ENCODE results near the gene SRBD1.

Gene SRBD1

GRCh38 chr2:45588158-45588829 lies 22.8 kb downstream of the SRBD1 start:
- no peak for DNase-seq

GRCh38 chr2:45586600-45586999 lies 24.5 kb downstream of the SRBD1 start:
- DNase-seq, result no peak

- DNase-seq, result no peak
These were observed 25.7 kb downstream of the SRBD1 start for GRCh38 chr2:45585267-45585861.

GRCh38 chr2:45583977-45584376 lies 27.1 kb downstream of the SRBD1 start:
- DNase-seq, result no peak

GRCh38 chr2:45582522-45582921 lies 28.5 kb downstream of the SRBD1 start:
- DNase-seq, result no peak

GRCh38 chr2:45578056-45578843 lies 32.8 kb downstream of the SRBD1 start:
- DNase-seq, result no peak

GRCh38 chr2:45577441-45577840 lies 33.6 kb downstream of the SRBD1 start:
- no peak for DNase-seq

GRCh38 chr2:45575881-45576280 lies 35.2 kb downstream of the SRBD1 start:
- no peak for DNase-seq

- no peak for DNase-seq
These were observed 38.1 kb downstream of the SRBD1 start for GRCh38 chr2:45572979-45573378.

- no peak for DNase-seq
These were observed 39.1 kb downstream of the SRBD1 start for GRCh38 chr2:45571940-45572339.

- no peak for DNase-seq
These were observed 40.3 kb downstream of the SRBD1 start for GRCh38 chr2:45570671-45571334.

- DNase-seq, result no peak
These were observed 42.1 kb downstream of the SRBD1 start for GRCh38 chr2:45568935-45569334.

- DNase-seq, result no peak
These were observed 42.9 kb downstream of the SRBD1 start for GRCh38 chr2:45567974-45568789.

GRCh38 chr2:45567288-45567963 lies 43.6 kb downstream of the SRBD1 start:
- no peak for DNase-seq

GRCh38 chr2:45559436-45559835 lies 51.6 kb downstream of the SRBD1 start:
- no peak for DNase-seq

GRCh38 chr2:45554742-45555140 lies 56.3 kb downstream of the SRBD1 start:
- no peak for DNase-seq

- DNase-seq, result no peak
These were observed 56.9 kb downstream of the SRBD1 start for GRCh38 chr2:45554073-45554741.

GRCh38 chr2:45551862-45552261 lies 59.2 kb downstream of the SRBD1 start:
- DNase-seq, result no peak

- DNase-seq, result no peak
These were observed 65.1 kb downstream of the SRBD1 start for GRCh38 chr2:45545943-45546342.

- DNase-seq, result no peak
These were observed 67.8 kb downstream of the SRBD1 start for GRCh38 chr2:45543257-45543656.

- DNase-seq, result no peak
These were observed 69.1 kb downstream of the SRBD1 start for GRCh38 chr2:45542013-45542412.

- DNase-seq, result no peak
These were observed 69.6 kb downstream of the SRBD1 start for GRCh38 chr2:45541450-45541849.

Measured in NCI-H1092 (cell line).